Mesothelial cell of epicardium (in vitro differentiated cells): Measurements from ENCODE around the gene CFAP299. TPM values are rescaled to one million over a fixed set of nuclear protein-coding genes. Genes with fewer than 3 reads are reported as not detected.
A peak's percentile ranks its signal among the peaks of the same experiment; 100 is the strongest.
"Not testable (repeated sequence)": the region's sequence is repeated elsewhere in the genome, so short reads cannot be mapped to it uniquely, and the experiment has no call there.

ENCODE experiments used
- DNase-seq, 2 experiments: peaks; one replicate each; pipeline ENCODE4 v3.0.0; 2021; ENCODE audit warnings: low spot score in 2 of 2; ENCODE audit not compliant: unreplicated experiment in 2 of 2
- H3K27ac Mint-ChIP-seq: 2 replicates; pipeline ENCODE4 v1.8.0; 2021; ENCODE audit warnings: mixed read lengths
- H3K27me3 Mint-ChIP-seq: 2 replicates; pipeline ENCODE4 v1.8.0; 2021; ENCODE audit warnings: low read depth, mixed read lengths
- H3K36me3 Mint-ChIP-seq: 2 replicates; pipeline ENCODE4 v1.8.0; 2021; ENCODE audit warnings: mixed read lengths
- H3K4me1 Mint-ChIP-seq: 2 replicates; pipeline ENCODE4 v1.8.0; 2021; ENCODE audit warnings: mixed read lengths
- H3K4me3 Mint-ChIP-seq: 2 replicates; pipeline ENCODE4 v1.8.0; 2021; ENCODE audit warnings: mild to moderate bottlenecking, moderate library complexity, mixed read lengths
- H3K9me3 Mint-ChIP-seq: 2 replicates; pipeline ENCODE4 v1.8.0; 2021; ENCODE audit warnings: mixed read lengths
- total RNA-seq: library from RNA; stranded (reverse); gene quantifications from 3 replicates; pipeline ENCODE4 v1.2.1, GENCODE V29; 2021
- TF ChIP-seq, protein P1 (sequence below): fragments of 200-600 bp; sonication (generic); IDR thresholded peaks from one replicate; pipeline ENCODE4 v1.5.0; 2021; ENCODE audit warnings: antibody characterized with exemption; ENCODE audit not compliant: unreplicated experiment

CFAP299 gene
- 0.22 TPM in 1 of 3 replicates, not detected in the others for total RNA-seq

DNA sequence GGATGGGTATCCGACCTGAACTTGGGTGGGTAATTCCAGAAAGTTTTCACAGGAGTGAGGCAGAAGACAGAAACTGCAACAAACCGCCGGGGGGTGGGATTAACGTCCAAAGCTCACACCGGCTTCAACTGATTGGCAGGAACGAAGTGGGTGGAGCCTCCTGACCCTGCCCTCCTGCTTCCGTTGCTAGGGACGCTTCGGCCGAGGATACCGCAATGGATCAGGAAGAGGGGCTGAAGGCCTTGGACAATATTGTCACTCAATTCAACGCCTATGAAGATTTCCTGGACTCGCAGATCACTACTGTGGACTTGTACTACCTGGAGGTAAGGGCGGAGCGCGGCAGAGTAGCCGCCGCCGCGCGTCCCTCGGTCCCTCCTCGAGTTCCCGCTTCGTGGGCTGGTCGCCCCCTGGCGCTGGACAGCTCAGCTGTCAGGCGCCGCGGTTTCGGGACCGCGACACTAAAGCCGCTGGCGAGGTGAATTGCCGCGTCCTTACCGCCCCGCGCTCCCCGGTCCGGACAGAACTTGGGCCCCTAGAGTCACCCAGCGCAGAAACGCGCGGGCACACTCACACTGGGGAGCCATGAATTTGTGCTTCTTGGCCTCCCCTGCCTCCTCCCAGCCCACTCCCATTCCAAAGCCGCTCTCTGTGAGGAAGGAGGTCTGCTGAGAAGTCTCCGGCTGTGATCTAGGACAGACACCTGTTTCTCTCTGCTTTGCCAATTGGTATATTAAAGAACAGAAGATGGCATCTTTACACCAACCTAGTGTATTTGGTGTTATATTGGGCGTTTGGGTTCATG, at the start of gene CFAP299:
TSS of gene CFAP299 (plus strand) at position 177 of the 805 bp plus-strand sequence.
- Mint-ChIP-seq H3K4me1 (peaks cover 7% of the 10 kb centered on the region), H3K4me3 (peak within 1 kb of the TSS; percentile 84), H3K27ac (no peak within 1 kb of the TSS)

GRCh38 chr4:80286451-80286850, 49.1 kb upstream of the CFAP299 start:
- Mint-ChIP-seq H3K4me3 (no peak overlapping the region), H3K27ac (no peak overlapping the region), H3K36me3 (no peaks in the 10 kb centered on the region), H3K4me1 (peaks cover 5% of the 10 kb centered on the region), H3K27me3 (peaks cover 49% of the 10 kb centered on the region), H3K9me3 (no peaks in the 10 kb centered on the region)
- TF ChIP-seq, protein P1, sequence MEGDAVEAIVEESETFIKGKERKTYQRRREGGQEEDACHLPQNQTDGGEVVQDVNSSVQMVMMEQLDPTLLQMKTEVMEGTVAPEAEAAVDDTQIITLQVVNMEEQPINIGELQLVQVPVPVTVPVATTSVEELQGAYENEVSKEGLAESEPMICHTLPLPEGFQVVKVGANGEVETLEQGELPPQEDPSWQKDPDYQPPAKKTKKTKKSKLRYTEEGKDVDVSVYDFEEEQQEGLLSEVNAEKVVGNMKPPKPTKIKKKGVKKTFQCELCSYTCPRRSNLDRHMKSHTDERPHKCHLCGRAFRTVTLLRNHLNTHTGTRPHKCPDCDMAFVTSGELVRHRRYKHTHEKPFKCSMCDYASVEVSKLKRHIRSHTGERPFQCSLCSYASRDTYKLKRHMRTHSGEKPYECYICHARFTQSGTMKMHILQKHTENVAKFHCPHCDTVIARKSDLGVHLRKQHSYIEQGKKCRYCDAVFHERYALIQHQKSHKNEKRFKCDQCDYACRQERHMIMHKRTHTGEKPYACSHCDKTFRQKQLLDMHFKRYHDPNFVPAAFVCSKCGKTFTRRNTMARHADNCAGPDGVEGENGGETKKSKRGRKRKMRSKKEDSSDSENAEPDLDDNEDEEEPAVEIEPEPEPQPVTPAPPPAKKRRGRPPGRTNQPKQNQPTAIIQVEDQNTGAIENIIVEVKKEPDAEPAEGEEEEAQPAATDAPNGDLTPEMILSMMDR: no peak
- DNase-seq: no peak

More for the DNA sequence above, at the start of gene CFAP299:
- TF ChIP-seq, protein P1: peak; percentile 40
- Mint-ChIP-seq H3K36me3 (no peaks in the 10 kb centered on the region), H3K9me3 (no peaks in the 10 kb centered on the region), H3K27me3 (peaks cover 40% of the 10 kb centered on the region)
- peak; percentile 49 to 75 for DNase-seq

DNA sequence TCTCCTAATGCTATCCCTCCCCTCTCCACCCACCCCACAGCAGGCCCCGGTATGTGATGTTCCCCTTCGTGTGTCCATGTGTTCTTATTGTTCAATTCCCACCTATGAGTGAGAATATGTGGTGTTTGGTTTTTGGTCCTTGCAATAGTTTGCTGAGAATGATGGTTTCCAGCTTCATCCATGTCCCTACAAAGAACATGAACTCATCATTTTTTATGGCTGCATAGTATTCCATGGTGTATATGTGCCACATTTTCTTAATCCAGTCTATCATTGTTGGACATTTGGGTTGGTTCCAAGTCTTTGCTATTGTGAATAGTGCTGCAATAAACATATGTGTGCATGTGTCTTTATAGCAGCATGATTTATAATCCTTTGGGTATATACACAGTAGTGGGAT, 44.9 kb upstream of the CFAP299 start:
- not testable (repeated sequence) for H3K36me3 Mint-ChIP-seq, DNase-seq, H3K9me3 Mint-ChIP-seq, H3K4me1 Mint-ChIP-seq, H3K27ac Mint-ChIP-seq, H3K4me3 Mint-ChIP-seq
- H3K27me3 Mint-ChIP-seq: peaks cover 45% of the 10 kb centered on the region

DNA sequence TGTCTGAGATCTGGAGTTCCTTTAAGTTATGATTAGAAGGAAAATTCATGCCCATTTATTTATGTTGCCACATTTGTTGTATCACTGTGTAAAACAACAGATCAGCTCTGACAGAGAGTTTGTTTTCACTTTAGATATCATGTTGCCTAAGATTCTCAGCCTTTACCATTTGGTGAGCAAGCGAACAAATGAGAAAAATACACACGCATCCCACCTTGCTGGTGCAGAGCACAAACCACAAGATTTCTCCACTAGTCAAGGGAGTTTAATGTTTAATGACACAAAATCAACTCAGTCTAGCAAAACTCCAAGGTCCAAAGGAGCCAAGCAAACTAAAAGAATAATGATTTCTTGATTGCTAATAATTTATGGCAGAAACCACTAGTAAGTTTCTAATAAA, 41.3 kb upstream of the CFAP299 start:
- TF ChIP-seq, protein P1: no peak
- no peak overlapping the region for H3K4me3 Mint-ChIP-seq
- DNase-seq: no peak
- no peaks in the 10 kb centered on the region for H3K36me3 Mint-ChIP-seq
- no peak overlapping the region for H3K27ac Mint-ChIP-seq
- H3K27me3 Mint-ChIP-seq: peaks cover 46% of the 10 kb centered on the region
- no peaks in the 10 kb centered on the region for H3K9me3 Mint-ChIP-seq
- H3K4me1 Mint-ChIP-seq: no peaks in the 10 kb centered on the region

DNA sequence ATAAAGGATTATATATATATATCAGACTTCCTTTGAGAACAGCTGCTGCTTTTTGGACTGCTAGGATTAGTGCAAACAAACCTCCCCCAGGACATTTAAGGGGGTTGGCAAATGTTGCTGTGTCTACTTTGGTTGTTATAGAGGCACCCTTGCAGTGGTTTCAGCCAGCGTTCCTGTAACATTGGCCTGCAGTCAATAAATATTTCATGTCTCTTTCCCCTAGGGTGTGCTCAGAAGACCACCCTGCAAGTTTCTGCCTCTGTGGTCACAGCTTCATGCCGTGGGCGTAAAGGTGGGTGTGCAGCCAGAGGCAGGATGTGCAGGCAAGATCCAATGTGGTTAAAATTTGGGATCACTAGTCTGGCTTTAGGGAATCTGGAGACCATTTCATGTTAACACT, 40.2 kb upstream of the CFAP299 start:
- no peaks in the 10 kb centered on the region for H3K4me1 Mint-ChIP-seq
- no peak overlapping the region for H3K4me3 Mint-ChIP-seq
- no peak overlapping the region for H3K27ac Mint-ChIP-seq
- no peaks in the 10 kb centered on the region for H3K36me3 Mint-ChIP-seq
- H3K9me3 Mint-ChIP-seq: no peaks in the 10 kb centered on the region
- DNase-seq: no peak
- TF ChIP-seq, protein P1: no peak
- H3K27me3 Mint-ChIP-seq: peaks cover 57% of the 10 kb centered on the region

DNA sequence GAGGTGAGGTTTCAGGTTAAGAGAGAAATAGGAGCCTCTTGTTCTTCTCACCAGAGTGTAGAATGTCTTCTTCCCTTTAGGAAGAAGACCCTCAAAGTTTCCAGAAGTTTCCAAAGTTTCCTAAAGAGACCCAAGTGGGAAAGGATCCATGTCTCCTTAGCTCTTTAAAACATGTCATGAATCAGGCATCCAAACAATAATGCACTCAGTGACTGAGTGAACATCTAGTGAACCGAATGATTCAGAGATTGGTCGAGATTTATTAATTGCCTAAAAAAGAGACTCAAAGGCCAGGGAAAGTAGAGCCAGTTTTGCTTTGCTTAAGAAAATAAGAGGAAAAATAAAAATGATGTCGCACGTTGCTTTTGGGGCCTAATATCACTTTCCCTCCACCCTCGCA, 39.7 kb upstream of the CFAP299 start:
- H3K27me3 Mint-ChIP-seq: peaks cover 62% of the 10 kb centered on the region
- no peak overlapping the region for H3K4me3 Mint-ChIP-seq
- H3K4me1 Mint-ChIP-seq: no peaks in the 10 kb centered on the region
- H3K36me3 Mint-ChIP-seq: no peaks in the 10 kb centered on the region
- no peak for DNase-seq
- H3K9me3 Mint-ChIP-seq: no peaks in the 10 kb centered on the region
- H3K27ac Mint-ChIP-seq: no peak overlapping the region
- TF ChIP-seq, protein P1: no peak
